Left lung (tissue), 10 donors: ENCODE measurements around the gene LRP10. TPM values are rescaled to one million over a fixed set of nuclear protein-coding genes. Genes with fewer than 3 reads are reported as not detected.

Source experiments
- ATAC-seq: fragments of 200-7000 bp; cut with Tn5 transposase; one replicate; pipeline ENCODE4 v1.9.1; 2020; ENCODE audit warnings: moderate library complexity
- DNase-seq, 4 donors: peaks; one replicate each; pipeline ENCODE4 v3.0.0-alpha.2; 2013 to 2020
- H3K27ac ChIP-seq, 2 donors: fragments of 200-600 bp; sonication (generic) in 1 of 2; one replicate each; pipeline versions ENCODE4 v1.5.0 to v1.8.0; 2020 to 2021
- H3K27me3 ChIP-seq, 2 donors: fragments of 200-600 bp; sonication (generic) in 1 of 2; one replicate each; pipeline versions ENCODE4 v1.5.0 to v1.8.0; 2020 to 2021
- H3K36me3 ChIP-seq, 2 donors: fragments of 200-600 bp; sonication (generic) in 1 of 2; one replicate each; pipeline versions ENCODE4 v1.5.0 to v1.8.0; 2020 to 2021
- H3K4me1 ChIP-seq, 2 donors: fragments of 200-600 bp; one replicate each; pipeline ENCODE4 v1.8.0; 2021
- H3K4me3 ChIP-seq, 2 donors: fragments of 200-600 bp; sonication (generic) in 1 of 2; one replicate each; pipeline versions ENCODE4 v1.5.0 to v1.8.0; 2020 to 2021; ENCODE audit warnings: mild to moderate bottlenecking in 1 of 2
- H3K9me3 ChIP-seq, 2 donors: fragments of 200-600 bp; sonication (generic) in 1 of 2; one replicate each; pipeline versions ENCODE4 v1.5.0 to v1.8.0; 2020 to 2021
- CTCF ChIP-seq, 2 donors: fragments of 200-600 bp; sonication (generic) in 1 of 2; IDR thresholded peaks; one replicate each; pipeline versions ENCODE4 v1.5.0 to v1.8.0; 2021; ENCODE audit warnings: antibody characterized with exemption in 2 of 2
- intact Hi-C, 2 donors: fragments of 100-400 bp; cut with DNase I; formaldehyde crosslinking; loops; one replicate each; pipeline versions ENCODE4 v1.11.2 to v1.14.2; 2022
- polyA plus RNA-seq, 6 donors: library from polyadenylated mRNA; unstranded; fragments of 120-200 nt; gene quantifications; one replicate each; pipeline ENCODE4 v1.2.1, GENCODE V29; 2013; ENCODE audit not compliant: insufficient read length in 6 of 6
- total RNA-seq, 2 donors: library from RNA; stranded (reverse); fragmentation: NEBNext Ultra II Directional; extraction: Animal tissue kit (Norgen Biotek cat#: 25700); gene quantifications; one replicate each; pipeline ENCODE4 v1.2.1, GENCODE V29; 2021
- donor health status: DM: no; HTN: yes; CAD: no.
- donor health status: DM: no; HTN: no; CAD: no.

The LRP10 gene
- total and polyA plus RNA-seq, 8 donors: 49.3 to 147 (median 58.5) TPM

- Histone ChIP-seq H3K4me3 (no peak overlapping the region), H3K27me3 (no peaks in the 10 kb centered on the region), H3K4me1 (peaks cover 6 to 36% of the 10 kb centered on the region in 2 donors), H3K9me3 (no peaks in the 10 kb centered on the region), H3K36me3 (peaks cover 0 to 65% of the 10 kb centered on the region in 2 donors), H3K27ac (no peak overlapping the region)
- TF ChIP-seq CTCF (IDR thresholded peaks at IDR 0.05): no peak
- intact Hi-C loops: no loop called here
- DNase-seq: no peak
- ATAC-seq: no peak
Observed at GRCh38 chr14:22923746-22924145, 52.2 kb downstream of the LRP10 start.

- DNase-seq (no peak), ATAC-seq (no peak)
- intact Hi-C loops: no loop called here
- peaks cover 6 to 36% of the 10 kb centered on the region in 2 donors for H3K4me1 ChIP-seq
- TF ChIP-seq CTCF (IDR thresholded peaks at IDR 0.05): no peak
- H3K27ac ChIP-seq: no peak overlapping the region
- no peak overlapping the region for H3K4me3 ChIP-seq
- peaks cover 0 to 58% of the 10 kb centered on the region in 2 donors for H3K36me3 ChIP-seq
- H3K27me3 ChIP-seq: no peaks in the 10 kb centered on the region
- no peaks in the 10 kb centered on the region for H3K9me3 ChIP-seq
Observed at GRCh38 chr14:22925513-22925912, 54.0 kb downstream of the LRP10 start.

GRCh38 chr14:22926316-22926715 is 54.8 kb downstream of the LRP10 start:
- no peak for TF ChIP-seq CTCF (IDR thresholded peaks at IDR 0.05)
- Histone ChIP-seq H3K4me1 (peaks cover 6 to 37% of the 10 kb centered on the region in 2 donors), H3K27ac (no peak overlapping the region), H3K27me3 (no peaks in the 10 kb centered on the region), H3K4me3 (no peak overlapping the region), H3K36me3 (peaks cover 0 to 50% of the 10 kb centered on the region in 2 donors), H3K9me3 (no peaks in the 10 kb centered on the region)
- ATAC-seq (no peak), DNase-seq (no peak)
- intact Hi-C loops: no loop called here

GRCh38 chr14:22928237-22929103 is 56.9 kb downstream of the LRP10 start:
- H3K4me1 ChIP-seq: peaks cover 6 to 37% of the 10 kb centered on the region in 2 donors
- H3K4me3 ChIP-seq: peak overlapping the region; percentile 76 to 87
- DNase-seq (no peak), ATAC-seq (no peak)
- H3K27me3 ChIP-seq: no peaks in the 10 kb centered on the region
- no peak for TF ChIP-seq CTCF (IDR thresholded peaks at IDR 0.05)
- H3K36me3 ChIP-seq: peaks cover 0 to 32% of the 10 kb centered on the region in 2 donors
- intact Hi-C loops: no loop called here
- no peaks in the 10 kb centered on the region for H3K9me3 ChIP-seq
- H3K27ac ChIP-seq: peak overlapping the region; percentile 65 to 85

- no peaks in the 10 kb centered on the region for H3K9me3 ChIP-seq
- TF ChIP-seq CTCF (IDR thresholded peaks at IDR 0.05): no peak
- peak within 1 kb of the TSS; percentile 76 to 87 for H3K4me3 ChIP-seq
- DNase-seq (peak; percentile 96 to 100 (median 100)), ATAC-seq (peak; percentile 97)
- H3K36me3 ChIP-seq: peaks cover 0 to 23% of the 10 kb centered on the region in 2 donors
- H3K27me3 ChIP-seq: no peaks in the 10 kb centered on the region
- H3K4me1 ChIP-seq: peaks cover 6 to 37% of the 10 kb centered on the region in 2 donors
- H3K27ac ChIP-seq: peak within 1 kb of the TSS; percentile 83 to 85
- intact Hi-C loops: no loop called here
Observed at GRCh38 chr14:22929104-22929960, 57.8 kb downstream of the LRP10 start, which contains the start of gene PRMT5. Gene PRMT5, minus strand, starts transcription at chr14:22929376. Its CDS starts 15 bp downstream, at chr14:22929361.
